ENCODE data around the gene ADPRH.

DNA sequence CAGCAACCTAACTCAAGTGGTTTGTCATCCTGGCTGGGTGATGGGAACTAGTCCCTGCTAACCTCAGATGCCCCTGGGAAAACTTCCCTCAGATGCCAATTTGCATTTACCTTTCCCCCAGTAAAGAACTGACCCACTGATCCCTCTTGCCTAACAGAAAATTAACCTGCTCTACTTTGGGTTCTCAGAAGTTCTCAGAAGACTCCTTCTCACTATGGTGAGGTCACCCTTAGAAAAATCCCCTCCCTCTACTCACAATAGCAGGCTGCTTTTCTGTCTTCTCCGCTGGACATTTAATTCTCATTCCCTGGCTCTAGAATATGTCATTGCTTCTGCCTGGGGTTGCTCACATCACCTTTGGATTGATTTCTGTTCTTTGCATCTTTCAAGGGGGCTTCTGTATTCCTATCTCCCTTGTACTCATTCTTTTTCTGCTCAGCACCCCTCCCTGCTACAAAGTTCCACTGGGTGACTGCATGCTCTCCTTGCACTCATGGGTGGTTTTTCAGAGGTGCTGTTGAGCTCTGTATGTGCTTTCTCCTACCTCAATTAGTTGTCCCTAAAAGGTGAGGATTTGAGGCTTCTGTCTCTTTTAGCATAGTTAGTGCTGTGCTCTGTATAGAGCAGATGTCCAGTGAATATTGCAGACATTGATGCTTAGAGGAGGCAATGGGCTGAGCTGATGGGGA is 19.3 kb downstream of the ADPRH start:
- no peak for TF ChIP-seq CTCF (IDR thresholded peaks at IDR 0.05)
- no peak for TF ChIP-seq EZH2 (IDR thresholded peaks at IDR 0.05)

All from neural progenitor cell (in vitro differentiated cells).